Stimulated activated CD8-positive, alpha-beta memory T cell treated with anti-CD3 and anti-CD28 coated beads, Interleukin-12 subunit alpha, Interleukin-12 subunit beta, amount 100 ng/mL, for 4 hours (primary cell): Measurements from ENCODE around the gene KCTD7.
"Not testable (repeated sequence)": the region's sequence is repeated elsewhere in the genome, so short reads cannot be mapped to it uniquely, and the experiment has no call there.

ENCODE experiments used
- DNase-seq: peaks from one replicate; pipeline ENCODE4 v3.0.0-alpha.2; 2020; ENCODE audit warnings: low read depth

Gene KCTD7

GRCh38 chr7:66682350-66683093 is 53.8 kb downstream of the KCTD7 start:
- DNase-seq, result no peak

GRCh38 chr7:66683094-66683769 is 54.6 kb downstream of the KCTD7 start:
- DNase-seq, result not testable (repeated sequence)

GRCh38 chr7:66683770-66684123 is 55.1 kb downstream of the KCTD7 start:
- no peak for DNase-seq

- not testable (repeated sequence) for DNase-seq
These were observed 57.0 kb downstream of the KCTD7 start for GRCh38 chr7:66685663-66686062.

GRCh38 chr7:66687186-66687585 is 58.5 kb downstream of the KCTD7 start:
- DNase-seq, result no peak

- not testable (repeated sequence) for DNase-seq
These were observed 59.0 kb downstream of the KCTD7 start for GRCh38 chr7:66687672-66688071.

GRCh38 chr7:66689081-66689480 is 60.4 kb downstream of the KCTD7 start:
- DNase-seq, result no peak

GRCh38 chr7:66693331-66693730 is 64.7 kb downstream of the KCTD7 start:
- DNase-seq, result no peak
